ENCODE results near the gene MTERF1.
"Not testable (repeated sequence)": the region's sequence is repeated elsewhere in the genome, so short reads cannot be mapped to it uniquely, and the experiment has no call there.

The MTERF1 gene

DNA sequence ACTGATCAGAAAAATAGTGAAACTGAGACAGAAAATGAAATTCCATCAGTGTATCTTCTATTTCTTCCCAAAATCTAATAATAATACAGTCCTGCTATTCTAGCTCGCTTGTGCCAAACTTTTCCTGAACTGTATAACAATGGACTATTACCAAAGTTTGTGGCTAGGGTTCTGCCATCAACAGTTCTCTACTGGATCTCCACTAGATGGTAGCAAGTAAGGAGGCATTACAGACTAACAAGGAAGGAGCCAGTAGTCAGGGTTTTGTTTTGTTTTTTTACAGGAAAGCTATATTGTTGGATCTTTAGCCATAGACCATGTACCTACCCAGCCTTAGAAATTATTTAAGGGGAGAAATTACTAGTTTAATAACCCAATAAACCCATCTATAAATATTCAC, 10.8 kb downstream of the MTERF1 start:
- Histone ChIP-seq H3K4me3 (IDR thresholded peaks at IDR 0.05; ENCODE audit: insufficient read depth, low read depth, low read length) (no peak overlapping the region), H4K20me1 (ENCODE audit: insufficient read depth) (no peaks in the 10 kb centered on the region), H3K4me1 (ENCODE audit: low read depth, poor library complexity, severe bottlenecking) (no peaks in the 10 kb centered on the region), H2AFZ (ENCODE audit: low read depth) (no peak overlapping the region), H3K36me3 (ENCODE audit: insufficient read depth) (no peaks in the 10 kb centered on the region), H3K27me3 (ENCODE audit: insufficient read depth, low read depth) (no peaks in the 10 kb centered on the region), H3K27ac (no peak overlapping the region), H3K4me2 (no peak overlapping the region), H3K9ac (no peak overlapping the region), H3K79me2 (ENCODE audit: insufficient read depth, low read depth) (no peaks in the 10 kb centered on the region)
- TF ChIP-seq, protein P1, sequence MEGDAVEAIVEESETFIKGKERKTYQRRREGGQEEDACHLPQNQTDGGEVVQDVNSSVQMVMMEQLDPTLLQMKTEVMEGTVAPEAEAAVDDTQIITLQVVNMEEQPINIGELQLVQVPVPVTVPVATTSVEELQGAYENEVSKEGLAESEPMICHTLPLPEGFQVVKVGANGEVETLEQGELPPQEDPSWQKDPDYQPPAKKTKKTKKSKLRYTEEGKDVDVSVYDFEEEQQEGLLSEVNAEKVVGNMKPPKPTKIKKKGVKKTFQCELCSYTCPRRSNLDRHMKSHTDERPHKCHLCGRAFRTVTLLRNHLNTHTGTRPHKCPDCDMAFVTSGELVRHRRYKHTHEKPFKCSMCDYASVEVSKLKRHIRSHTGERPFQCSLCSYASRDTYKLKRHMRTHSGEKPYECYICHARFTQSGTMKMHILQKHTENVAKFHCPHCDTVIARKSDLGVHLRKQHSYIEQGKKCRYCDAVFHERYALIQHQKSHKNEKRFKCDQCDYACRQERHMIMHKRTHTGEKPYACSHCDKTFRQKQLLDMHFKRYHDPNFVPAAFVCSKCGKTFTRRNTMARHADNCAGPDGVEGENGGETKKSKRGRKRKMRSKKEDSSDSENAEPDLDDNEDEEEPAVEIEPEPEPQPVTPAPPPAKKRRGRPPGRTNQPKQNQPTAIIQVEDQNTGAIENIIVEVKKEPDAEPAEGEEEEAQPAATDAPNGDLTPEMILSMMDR (conservative IDR thresholded peaks at IDR 0.05; ENCODE audit: low read depth, low read length): no peak

GRCh38 chr7:91866599-91867148, 13.8 kb downstream of the MTERF1 start:
- no peak overlapping the region for H3K27ac ChIP-seq
- no peak overlapping the region for H2AFZ ChIP-seq (ENCODE audit: low read depth)
- H3K4me1 ChIP-seq (ENCODE audit: low read depth, poor library complexity, severe bottlenecking): no peaks in the 10 kb centered on the region
- H4K20me1 ChIP-seq (ENCODE audit: insufficient read depth): no peaks in the 10 kb centered on the region
- H3K9ac ChIP-seq: no peak overlapping the region
- no peak overlapping the region for H3K4me2 ChIP-seq
- TF ChIP-seq, protein P1 (conservative IDR thresholded peaks at IDR 0.05; ENCODE audit: low read depth, low read length): no peak
- H3K27me3 ChIP-seq (ENCODE audit: insufficient read depth, low read depth): no peaks in the 10 kb centered on the region
- no peaks in the 10 kb centered on the region for H3K79me2 ChIP-seq (ENCODE audit: insufficient read depth, low read depth)
- no peaks in the 10 kb centered on the region for H3K36me3 ChIP-seq (ENCODE audit: insufficient read depth)
- H3K4me3 ChIP-seq (IDR thresholded peaks at IDR 0.05; ENCODE audit: insufficient read depth, low read depth, low read length): no peak overlapping the region

GRCh38 chr7:91865511-91865910, 15.0 kb downstream of the MTERF1 start:
- TF ChIP-seq, protein P1 (conservative IDR thresholded peaks at IDR 0.05; ENCODE audit: low read depth, low read length): no peak
- no peak overlapping the region for H3K27ac ChIP-seq
- H3K4me1 ChIP-seq (ENCODE audit: low read depth, poor library complexity, severe bottlenecking): no peaks in the 10 kb centered on the region
- H3K27me3 ChIP-seq (ENCODE audit: insufficient read depth, low read depth): no peaks in the 10 kb centered on the region
- H3K79me2 ChIP-seq (ENCODE audit: insufficient read depth, low read depth): no peaks in the 10 kb centered on the region
- no peak overlapping the region for H3K9ac ChIP-seq
- no peaks in the 10 kb centered on the region for H3K36me3 ChIP-seq (ENCODE audit: insufficient read depth)
- H3K4me2 ChIP-seq: no peak overlapping the region
- H2AFZ ChIP-seq (ENCODE audit: low read depth): no peak overlapping the region
- no peaks in the 10 kb centered on the region for H4K20me1 ChIP-seq (ENCODE audit: insufficient read depth)
- no peak overlapping the region for H3K4me3 ChIP-seq (IDR thresholded peaks at IDR 0.05; ENCODE audit: insufficient read depth, low read depth, low read length)

- H4K20me1 ChIP-seq (ENCODE audit: insufficient read depth); H3K4me1 ChIP-seq (ENCODE audit: low read depth, poor library complexity, severe bottlenecking); H3K27ac ChIP-seq; H3K9ac ChIP-seq; H3K4me3 ChIP-seq (IDR thresholded peaks at IDR 0.05; ENCODE audit: insufficient read depth, low read depth, low read length); H3K36me3 ChIP-seq (ENCODE audit: insufficient read depth); H3K79me2 ChIP-seq (ENCODE audit: insufficient read depth, low read depth); H2AFZ ChIP-seq (ENCODE audit: low read depth); H3K4me2 ChIP-seq; H3K27me3 ChIP-seq (ENCODE audit: insufficient read depth, low read depth): not testable (repeated sequence)
These were observed 15.9 kb downstream of the MTERF1 start for GRCh38 chr7:91864604-91865003.

GRCh38 chr7:91864070-91864469, 16.4 kb downstream of the MTERF1 start:
- TF ChIP-seq, protein P1 (conservative IDR thresholded peaks at IDR 0.05; ENCODE audit: low read depth, low read length): no peak
- Histone ChIP-seq H3K79me2 (ENCODE audit: insufficient read depth, low read depth) (no peaks in the 10 kb centered on the region), H2AFZ (ENCODE audit: low read depth) (no peak overlapping the region), H3K4me1 (ENCODE audit: low read depth, poor library complexity, severe bottlenecking) (no peaks in the 10 kb centered on the region), H3K27me3 (ENCODE audit: insufficient read depth, low read depth) (no peaks in the 10 kb centered on the region), H3K36me3 (ENCODE audit: insufficient read depth) (no peaks in the 10 kb centered on the region), H4K20me1 (ENCODE audit: insufficient read depth) (no peaks in the 10 kb centered on the region), H3K27ac (no peak overlapping the region), H3K4me2 (no peak overlapping the region), H3K9ac (no peak overlapping the region), H3K4me3 (IDR thresholded peaks at IDR 0.05; ENCODE audit: insufficient read depth, low read depth, low read length) (no peak overlapping the region)
